Measurements from ENCODE around the gene CFAP45.

GRCh38 chr1:159928491-159929050, 28.6 kb upstream of the CFAP45 start:
- no peak for TF ChIP-seq CTCF (IDR thresholded peaks at IDR 0.05)
- TF ChIP-seq POLR2A (IDR thresholded peaks at IDR 0.05) = no peak
